Measurements from ENCODE around the gene TMPRSS13. TPM values are rescaled to one million over a fixed set of nuclear protein-coding genes. Genes with fewer than 3 reads are reported as not detected.

TMPRSS13 gene
- total RNA-seq, 4 donors from 2014 or later: 0.27 to 0.79 TPM; not detected in 2

DNA sequence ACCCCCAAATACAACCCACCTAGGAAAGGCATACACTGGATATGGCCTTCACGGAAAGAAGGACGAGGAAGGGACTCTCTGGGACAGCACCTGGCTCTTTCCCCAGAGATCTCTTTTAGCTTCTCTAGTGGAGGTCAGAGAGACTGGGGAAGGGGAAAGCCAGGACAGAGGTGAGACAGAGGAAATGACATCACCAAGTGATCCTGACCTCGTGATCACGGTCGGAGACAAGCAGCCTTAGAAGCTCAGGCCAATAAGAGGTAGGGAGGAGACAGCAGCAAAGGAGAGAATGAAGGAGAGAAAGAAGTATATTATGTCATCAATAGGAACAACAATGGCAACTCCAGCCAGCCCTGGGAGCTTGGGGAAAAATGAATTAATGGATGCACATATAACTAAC, 15.4 kb upstream of the TMPRSS13 start:
- 26 to 84% methylated on average over 3 to 5 of the region's 5 CpGs for WGBS, 2 donors (ENCODE audit: low coverage in 1 of 2)
- no peaks in the 10 kb centered on the region for H3K36me3 ChIP-seq
- H3K27me3 ChIP-seq: no peaks in the 10 kb centered on the region
- no peak overlapping the region for H3K4me3 ChIP-seq
- intact Hi-C loops (cut with DNase I; ENCODE audit: low total_unique reads) (no loop called here), in situ Hi-C loops (cut with MboI; ENCODE audit: low pct_ligation_motif_present in 1 of 4, low pct_unique_long_range_greater_than_20kb in 1 of 4, low sequenced_read_pairs in 3 of 4) (loop anchor here (5.0 to 25.0 kb wide), 4 partner anchors 100 to 507 kb away; no protein-coding TSS in a partner anchor)
- H3K27ac ChIP-seq: no peak overlapping the region
- H3K4me1 ChIP-seq: no peaks in the 10 kb centered on the region
- no peaks in the 10 kb centered on the region for H3K9me3 ChIP-seq
- no peak for DNase-seq
- TF ChIP-seq POLR2AphosphoS5 (IDR thresholded peaks at IDR 0.05) (no peak), POLR2A (IDR thresholded peaks at IDR 0.05) (no peak), EP300 (IDR thresholded peaks at IDR 0.05; ENCODE audit: low read depth) (no peak)
- TF ChIP-seq, protein P1, sequence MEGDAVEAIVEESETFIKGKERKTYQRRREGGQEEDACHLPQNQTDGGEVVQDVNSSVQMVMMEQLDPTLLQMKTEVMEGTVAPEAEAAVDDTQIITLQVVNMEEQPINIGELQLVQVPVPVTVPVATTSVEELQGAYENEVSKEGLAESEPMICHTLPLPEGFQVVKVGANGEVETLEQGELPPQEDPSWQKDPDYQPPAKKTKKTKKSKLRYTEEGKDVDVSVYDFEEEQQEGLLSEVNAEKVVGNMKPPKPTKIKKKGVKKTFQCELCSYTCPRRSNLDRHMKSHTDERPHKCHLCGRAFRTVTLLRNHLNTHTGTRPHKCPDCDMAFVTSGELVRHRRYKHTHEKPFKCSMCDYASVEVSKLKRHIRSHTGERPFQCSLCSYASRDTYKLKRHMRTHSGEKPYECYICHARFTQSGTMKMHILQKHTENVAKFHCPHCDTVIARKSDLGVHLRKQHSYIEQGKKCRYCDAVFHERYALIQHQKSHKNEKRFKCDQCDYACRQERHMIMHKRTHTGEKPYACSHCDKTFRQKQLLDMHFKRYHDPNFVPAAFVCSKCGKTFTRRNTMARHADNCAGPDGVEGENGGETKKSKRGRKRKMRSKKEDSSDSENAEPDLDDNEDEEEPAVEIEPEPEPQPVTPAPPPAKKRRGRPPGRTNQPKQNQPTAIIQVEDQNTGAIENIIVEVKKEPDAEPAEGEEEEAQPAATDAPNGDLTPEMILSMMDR (IDR thresholded peaks at IDR 0.05): no peak

DNA sequence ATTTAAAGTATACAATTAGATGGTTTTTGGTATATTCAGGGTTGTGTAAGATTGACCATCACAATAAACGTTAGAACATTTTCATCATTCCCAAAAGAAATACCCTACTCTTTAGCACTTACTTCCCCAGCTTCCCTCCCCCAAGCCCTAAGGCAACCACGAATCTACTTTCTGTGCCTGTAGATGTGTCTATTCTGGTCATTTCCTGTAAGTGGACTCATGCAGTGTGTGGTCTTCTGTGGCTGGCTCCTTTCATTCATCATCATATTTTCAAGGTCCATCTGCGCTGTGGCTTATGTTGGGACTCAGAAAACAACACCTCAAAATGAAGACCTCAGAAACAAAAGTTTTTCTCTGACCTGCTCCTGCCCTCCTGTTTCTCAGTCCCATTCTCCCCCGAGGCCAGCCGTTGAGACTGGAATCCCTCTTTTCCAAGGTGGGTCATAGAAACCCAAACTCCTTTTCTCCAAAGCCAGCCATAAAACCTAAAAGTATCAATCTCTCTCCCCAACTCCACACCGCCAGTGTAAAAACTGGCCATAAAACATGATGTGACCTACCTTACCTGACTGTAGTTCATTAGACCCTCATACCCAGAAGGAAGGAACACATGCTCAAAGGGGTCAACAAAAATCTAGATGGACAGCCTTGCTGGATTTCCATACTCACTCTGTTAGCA, 12.9 kb upstream of the TMPRSS13 start:
- Histone ChIP-seq H3K27me3 (no peaks in the 10 kb centered on the region), H3K36me3 (no peaks in the 10 kb centered on the region), H3K4me1 (no peaks in the 10 kb centered on the region), H3K9me3 (no peaks in the 10 kb centered on the region), H3K4me3 (no peak overlapping the region), H3K27ac (no peak overlapping the region)
- WGBS, 2 donors (ENCODE audit: low coverage in 1 of 2): 74 to 87% methylated on average over 2 to 6 of the region's 6 CpGs
- in situ Hi-C loops (cut with MboI; ENCODE audit: low pct_ligation_motif_present in 1 of 4, low pct_unique_long_range_greater_than_20kb in 1 of 4, low sequenced_read_pairs in 3 of 4) (loop anchor here (5.0 to 25.0 kb wide), 4 partner anchors 97 to 505 kb away; no protein-coding TSS in a partner anchor), intact Hi-C loops (cut with DNase I; ENCODE audit: low total_unique reads) (no loop called here)
- DNase-seq: no peak
- TF ChIP-seq, protein P1 (IDR thresholded peaks at IDR 0.05): no peak
- TF ChIP-seq EP300 (IDR thresholded peaks at IDR 0.05; ENCODE audit: low read depth): no peak

DNA sequence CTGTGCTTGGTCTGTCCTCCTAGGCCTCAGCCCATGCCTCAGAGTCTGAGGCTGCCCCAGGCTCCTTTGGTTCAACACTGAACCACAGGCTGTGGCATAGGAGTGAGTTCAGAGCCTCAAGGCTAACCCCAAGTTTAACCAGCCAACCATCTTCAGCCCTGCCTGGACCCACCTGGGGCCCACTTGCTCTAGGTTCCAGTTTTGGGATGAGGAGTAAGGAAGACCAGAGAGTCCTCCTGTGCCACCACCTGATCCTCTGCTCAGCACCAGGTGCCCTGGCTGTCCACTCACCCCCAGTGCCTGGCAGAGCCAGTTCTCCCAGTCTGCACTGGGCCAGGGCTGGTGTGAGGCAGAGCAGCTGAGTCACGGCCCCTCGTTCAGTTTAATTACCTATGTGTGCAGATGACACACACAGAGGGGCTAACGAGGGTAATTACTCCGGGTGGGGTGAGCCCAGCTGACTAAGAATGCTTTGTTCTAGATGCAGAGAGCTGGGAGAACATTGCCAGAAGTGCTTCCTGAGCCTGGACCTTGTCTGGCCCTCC, 12.0 kb upstream of the TMPRSS13 start:
- in situ Hi-C loops (cut with MboI; ENCODE audit: low pct_ligation_motif_present in 1 of 4, low pct_unique_long_range_greater_than_20kb in 1 of 4, low sequenced_read_pairs in 3 of 4): loop anchor here (5.0 to 25.0 kb wide), 4 partner anchors 96 to 504 kb away; no protein-coding TSS in a partner anchor
- H3K4me1 ChIP-seq: no peaks in the 10 kb centered on the region
- WGBS, 2 donors (ENCODE audit: low coverage in 1 of 2): 31% methylated on average over 3 of the region's 4 CpGs; no CpG with 5 or more reads in 1 of the 2 donors
- H3K27ac ChIP-seq: no peak overlapping the region
- intact Hi-C loops (cut with DNase I; ENCODE audit: low total_unique reads): no loop called here
- H3K4me3 ChIP-seq: no peak overlapping the region
- TF ChIP-seq POLR2A (IDR thresholded peaks at IDR 0.05) (no peak), POLR2AphosphoS5 (IDR thresholded peaks at IDR 0.05) (no peak), EP300 (IDR thresholded peaks at IDR 0.05; ENCODE audit: low read depth) (no peak)
- TF ChIP-seq, protein P1 (IDR thresholded peaks at IDR 0.05): no peak
- H3K9me3 ChIP-seq: no peaks in the 10 kb centered on the region
- DNase-seq: no peak
- no peaks in the 10 kb centered on the region for H3K36me3 ChIP-seq
- H3K27me3 ChIP-seq: no peaks in the 10 kb centered on the region

DNA sequence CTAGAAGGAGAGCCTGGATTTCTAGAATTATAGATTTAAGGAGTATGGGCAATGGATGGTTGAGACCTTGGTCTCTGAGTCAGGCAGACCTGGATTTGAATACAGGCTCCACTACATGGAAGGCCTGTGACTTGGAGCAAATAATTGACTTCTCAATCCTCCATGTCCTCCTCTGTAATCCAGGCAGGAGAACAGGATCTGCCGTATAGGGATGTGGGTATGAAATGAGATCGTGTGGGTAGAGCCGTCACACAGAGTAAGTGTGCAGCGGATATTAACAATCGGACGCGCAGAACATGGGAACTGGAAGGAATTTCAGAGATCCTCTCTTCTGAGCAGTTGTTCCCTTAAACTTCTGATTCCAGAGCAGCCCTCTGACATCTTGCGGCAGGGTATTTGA, 11.5 kb upstream of the TMPRSS13 start:
- Histone ChIP-seq H3K36me3 (no peaks in the 10 kb centered on the region), H3K4me3 (no peak overlapping the region), H3K4me1 (no peaks in the 10 kb centered on the region), H3K27me3 (no peaks in the 10 kb centered on the region), H3K27ac (no peak overlapping the region), H3K9me3 (no peaks in the 10 kb centered on the region)
- 94 to 96% methylated on average over 8 of the region's 8 CpGs for WGBS, 2 donors (ENCODE audit: low coverage in 1 of 2)
- DNase-seq: no peak
- no peak for TF ChIP-seq EP300 (IDR thresholded peaks at IDR 0.05; ENCODE audit: low read depth)
- in situ Hi-C loops (cut with MboI; ENCODE audit: low pct_ligation_motif_present in 1 of 4, low pct_unique_long_range_greater_than_20kb in 1 of 4, low sequenced_read_pairs in 3 of 4) (loop anchor here (5.0 to 25.0 kb wide), 4 partner anchors 96 to 503 kb away; no protein-coding TSS in a partner anchor), intact Hi-C loops (cut with DNase I; ENCODE audit: low total_unique reads) (no loop called here)

All from transverse colon (tissue), 4 donors.